Measurements from ENCODE around the gene WNT4.

- TF ChIP-seq POLR2A (IDR thresholded peaks at IDR 0.05; ENCODE audit: low read depth, low read length) (no peak), POLR2AphosphoS5 (IDR thresholded peaks at IDR 0.05; ENCODE audit: low read depth, low read length) (no peak)
Measured at GRCh38 chr1:22104865-22105437, 37.9 kb downstream of the WNT4 start.
